Neutrophil (primary cell): ENCODE measurements around the gene NUDT1.

Experiments used
- H3K27ac ChIP-seq: fragments of 200-600 bp; sonication (generic); 2 replicates; pipeline ENCODE4 v1.5.1; 2016; ENCODE audit warnings: mild to moderate bottlenecking, moderate library complexity
- H3K27me3 ChIP-seq: fragments of 200-600 bp; sonication (generic); 2 replicates; pipeline ENCODE4 v1.6.0; 2016; ENCODE audit warnings: mild to moderate bottlenecking
- H3K36me3 ChIP-seq: fragments of 200-600 bp; sonication (generic); 2 replicates; pipeline ENCODE4 v1.5.1; 2017
- H3K4me1 ChIP-seq, 2 experiments: fragments of 200-600 bp in 1 of 2; sonication (generic) in 1 of 2; 1 replicate in 1 of 2; 2 replicates in 1 of 2; pipeline versions ENCODE4 v1.5.1 to v1.6.1; 2013 to 2016; ENCODE audit warnings: low read depth in 1 of 2, low read length in 1 of 2, mild to moderate bottlenecking in 1 of 2, moderate library complexity in 1 of 2; ENCODE audit not compliant: control insufficient read depth in 1 of 2, insufficient read depth in 1 of 2
- H3K4me3 ChIP-seq, 2 experiments: fragments of 200-600 bp in 1 of 2; sonication (generic) in 1 of 2; 1 replicate in 1 of 2; 2 replicates in 1 of 2; pipeline ENCODE4 v1.5.1; 2013 to 2016; ENCODE audit warnings: low read depth in 1 of 2, low read length in 1 of 2, mild to moderate bottlenecking in 1 of 2, moderate library complexity in 1 of 2
- H3K9me3 ChIP-seq: fragments of 200-600 bp; sonication (generic); 2 replicates; pipeline ENCODE4 v1.5.1; 2016
- TF ChIP-seq, protein P1 (sequence below): fragments of 200-600 bp; sonication (generic); IDR thresholded peaks from 2 replicates; pipeline ENCODE4 v1.5.1; 2016; ENCODE audit warnings: antibody characterized with exemption

NUDT1 gene

DNA sequence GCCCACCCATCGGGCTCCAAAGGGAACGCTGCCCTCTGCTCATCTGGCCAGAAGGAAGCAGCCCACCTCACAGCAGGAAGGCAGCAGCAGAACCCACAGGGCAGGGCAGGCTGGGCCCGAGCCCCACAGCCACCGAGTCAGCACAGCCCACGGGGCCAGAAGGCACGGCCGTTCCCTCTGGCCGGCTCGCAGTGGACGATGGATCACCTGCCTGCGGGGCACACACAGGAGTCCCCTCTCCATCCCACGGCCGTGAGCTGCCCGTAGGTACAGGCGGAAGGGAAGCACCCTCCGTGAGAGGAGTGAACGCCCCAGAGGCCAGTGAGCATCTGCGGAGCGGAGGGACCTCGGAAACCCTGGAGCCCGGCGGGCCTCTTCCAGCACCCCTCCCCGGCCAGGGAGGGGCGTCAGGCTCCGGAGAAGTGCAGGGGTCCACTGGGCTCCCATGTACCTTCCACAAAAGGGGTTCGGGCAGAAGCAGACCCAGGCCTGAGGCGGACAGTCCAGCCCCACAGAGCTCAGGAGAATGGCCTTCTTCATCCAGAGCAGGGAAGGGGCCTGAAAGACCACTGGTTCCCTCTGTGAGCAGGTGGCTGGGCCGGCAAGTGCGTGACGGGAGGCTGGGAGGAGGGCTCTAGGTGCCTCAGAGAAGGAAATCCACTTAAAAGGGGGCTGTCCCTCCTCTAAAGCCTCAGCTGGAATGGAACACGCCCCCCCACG is 11.7 kb downstream of the NUDT1 start:
- Histone ChIP-seq H3K27me3 (no peaks in the 10 kb centered on the region), H3K4me3 (no peak overlapping the region), H3K36me3 (peaks cover 11% of the 10 kb centered on the region), H3K4me1 (peaks cover 11 to 14% of the 10 kb centered on the region in 2 experiments), H3K27ac (no peak overlapping the region), H3K9me3 (no peaks in the 10 kb centered on the region)
- TF ChIP-seq, protein P1, sequence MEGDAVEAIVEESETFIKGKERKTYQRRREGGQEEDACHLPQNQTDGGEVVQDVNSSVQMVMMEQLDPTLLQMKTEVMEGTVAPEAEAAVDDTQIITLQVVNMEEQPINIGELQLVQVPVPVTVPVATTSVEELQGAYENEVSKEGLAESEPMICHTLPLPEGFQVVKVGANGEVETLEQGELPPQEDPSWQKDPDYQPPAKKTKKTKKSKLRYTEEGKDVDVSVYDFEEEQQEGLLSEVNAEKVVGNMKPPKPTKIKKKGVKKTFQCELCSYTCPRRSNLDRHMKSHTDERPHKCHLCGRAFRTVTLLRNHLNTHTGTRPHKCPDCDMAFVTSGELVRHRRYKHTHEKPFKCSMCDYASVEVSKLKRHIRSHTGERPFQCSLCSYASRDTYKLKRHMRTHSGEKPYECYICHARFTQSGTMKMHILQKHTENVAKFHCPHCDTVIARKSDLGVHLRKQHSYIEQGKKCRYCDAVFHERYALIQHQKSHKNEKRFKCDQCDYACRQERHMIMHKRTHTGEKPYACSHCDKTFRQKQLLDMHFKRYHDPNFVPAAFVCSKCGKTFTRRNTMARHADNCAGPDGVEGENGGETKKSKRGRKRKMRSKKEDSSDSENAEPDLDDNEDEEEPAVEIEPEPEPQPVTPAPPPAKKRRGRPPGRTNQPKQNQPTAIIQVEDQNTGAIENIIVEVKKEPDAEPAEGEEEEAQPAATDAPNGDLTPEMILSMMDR: no peak

DNA sequence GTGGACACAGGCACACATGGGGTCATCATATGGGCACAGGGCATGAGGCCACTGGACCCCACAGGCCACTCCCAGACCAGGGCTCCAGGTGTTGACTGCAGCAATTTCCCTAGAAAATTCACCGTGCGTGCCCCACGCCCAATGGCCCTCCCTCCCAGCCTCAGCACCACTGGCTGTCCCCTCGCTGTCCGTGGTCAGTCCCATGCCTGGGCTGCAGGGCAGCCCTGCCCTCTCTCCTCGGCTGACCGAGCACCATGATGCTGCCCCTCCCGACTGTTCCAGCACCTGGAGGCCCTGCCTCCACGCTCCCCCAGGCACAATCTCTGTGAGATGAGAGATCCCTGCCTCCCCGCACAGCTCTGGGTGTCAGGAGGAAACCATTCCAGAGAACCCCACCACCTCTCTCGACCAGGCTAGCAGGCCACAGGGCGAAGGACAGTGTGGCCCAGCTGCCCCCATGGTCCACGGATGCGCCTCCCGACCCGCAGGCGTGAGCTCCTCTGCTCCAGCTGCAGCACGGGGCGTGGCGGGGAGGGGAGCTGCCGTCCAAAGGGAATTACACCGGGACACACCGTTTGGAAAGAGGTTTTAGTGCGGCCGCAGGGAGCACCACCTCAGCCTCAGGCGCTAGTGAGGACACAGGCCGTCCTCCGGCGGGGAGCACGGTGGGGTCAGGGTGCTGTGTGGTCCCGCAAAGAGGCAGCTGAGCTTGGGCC is 12.6 kb downstream of the NUDT1 start:
- Histone ChIP-seq H3K4me1 (peaks cover 2 to 4% of the 10 kb centered on the region in 2 experiments), H3K27me3 (no peaks in the 10 kb centered on the region), H3K27ac (no peak overlapping the region), H3K9me3 (no peaks in the 10 kb centered on the region), H3K36me3 (peaks cover 11% of the 10 kb centered on the region), H3K4me3 (no peak overlapping the region)
- TF ChIP-seq, protein P1: no peak

DNA sequence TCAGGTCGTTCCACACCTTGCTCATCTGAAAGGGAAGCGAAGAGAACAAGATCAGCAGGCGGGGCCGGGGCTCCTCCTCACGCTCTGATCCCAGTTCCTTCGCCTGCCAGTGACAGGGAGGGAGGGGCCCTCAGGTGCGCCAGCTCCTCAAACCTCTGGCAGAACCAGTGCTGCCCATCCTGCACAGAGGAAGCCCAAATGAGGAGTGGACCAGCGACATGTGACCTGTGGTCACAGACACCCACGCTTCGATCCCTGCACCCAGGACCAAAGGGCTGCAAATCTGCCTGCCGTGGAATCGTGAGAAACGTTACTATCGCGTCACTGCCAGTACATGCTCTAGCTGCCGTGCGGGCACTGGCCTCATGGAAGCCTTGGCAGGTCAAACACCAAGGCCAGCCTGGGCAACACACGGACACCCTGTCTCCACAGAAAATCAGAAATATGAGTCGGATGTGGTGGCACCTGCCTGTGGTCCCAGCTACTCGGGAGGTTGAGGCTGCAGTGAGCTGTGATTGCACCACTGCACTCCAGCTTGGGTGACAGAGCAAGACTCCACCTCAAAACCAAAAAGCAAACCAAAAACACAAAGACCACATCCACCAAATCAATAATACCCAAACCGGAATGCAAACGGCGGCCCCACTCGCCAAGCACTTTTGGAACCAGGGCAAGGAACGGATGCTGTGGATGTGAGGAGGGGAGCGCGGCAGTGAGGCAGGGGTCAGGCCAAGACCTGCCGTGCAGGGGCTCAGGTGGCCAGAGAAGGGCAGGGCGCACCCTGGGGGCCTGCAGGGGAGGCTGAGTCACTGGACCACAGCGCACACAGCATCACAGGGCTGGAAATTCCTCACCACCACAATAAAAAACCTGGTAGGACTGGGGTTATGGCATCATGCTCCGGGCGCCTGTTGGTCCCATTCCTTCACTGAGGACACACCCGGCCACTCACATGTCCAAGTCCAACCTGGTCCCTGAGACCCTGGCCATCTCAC is 13.4 kb downstream of the NUDT1 start:
- Histone ChIP-seq H3K27ac (no peak overlapping the region), H3K36me3 (peaks cover 11% of the 10 kb centered on the region), H3K27me3 (no peaks in the 10 kb centered on the region), H3K4me1 (no peaks in the 10 kb centered on the region), H3K4me3 (no peak overlapping the region), H3K9me3 (no peaks in the 10 kb centered on the region)
- TF ChIP-seq, protein P1: no peak

DNA sequence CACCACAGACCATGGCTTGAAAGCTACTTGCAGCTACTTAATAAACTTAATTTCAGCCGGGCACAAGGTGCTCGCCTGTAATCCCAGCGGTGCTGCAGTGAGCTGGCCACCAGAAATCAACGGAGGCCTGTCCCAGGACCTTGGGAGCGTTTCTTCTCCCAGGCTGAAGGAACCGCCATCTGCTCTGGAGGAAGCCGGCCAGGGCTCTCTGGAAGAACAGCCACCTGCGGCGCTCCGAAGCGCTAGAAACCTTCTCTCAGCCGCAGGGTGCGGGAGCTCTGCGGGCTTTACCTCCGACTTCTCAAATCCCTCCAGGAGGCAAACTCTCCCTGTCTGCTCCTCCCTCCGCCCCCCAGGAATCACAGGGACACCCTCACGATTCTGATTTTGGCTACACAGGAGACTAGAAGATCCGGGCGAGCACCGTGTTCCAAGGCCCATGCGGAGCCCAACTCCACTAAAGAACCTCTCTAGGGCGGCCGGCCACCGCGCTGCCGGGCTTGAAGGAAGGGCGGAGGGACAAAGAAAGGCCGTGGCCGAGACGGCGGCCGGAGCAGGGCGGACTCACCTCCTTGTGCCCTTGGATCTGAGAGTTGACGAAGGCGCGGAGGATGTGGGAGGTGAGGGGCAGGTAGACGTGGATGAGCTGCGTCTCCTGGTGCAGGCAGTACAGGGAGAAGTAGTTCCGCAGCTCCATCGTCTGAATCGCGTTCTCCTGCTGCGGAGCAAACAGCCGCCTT is 14.4 kb downstream of the NUDT1 start:
- peaks cover 11% of the 10 kb centered on the region for H3K36me3 ChIP-seq

More for the DNA sequence above, 14.4 kb downstream of the NUDT1 start:
- no peak overlapping the region for H3K4me3 ChIP-seq
- TF ChIP-seq, protein P1: no peak
- no peaks in the 10 kb centered on the region for H3K9me3 ChIP-seq
- no peak overlapping the region for H3K27ac ChIP-seq
- no peaks in the 10 kb centered on the region for H3K27me3 ChIP-seq
- peaks cover 3 to 8% of the 10 kb centered on the region in 2 experiments for H3K4me1 ChIP-seq
